Colonic mucosa (tissue), 4 donors: Measurements from ENCODE around the gene CCDC9. TPM values are rescaled to one million over a fixed set of nuclear protein-coding genes. Genes with fewer than 3 reads are reported as not detected.
"Not testable (repeated sequence)": the region's sequence is repeated elsewhere in the genome, so short reads cannot be mapped to it uniquely, and the experiment has no call there.

Experiments used
- DNase-seq: peaks from one replicate; pipeline ENCODE4 v3.0.0-alpha.2; 2020
- H3K27ac ChIP-seq: fragments of 200-600 bp; one replicate; pipeline ENCODE4 v1.8.0; 2021
- H3K27me3 ChIP-seq: fragments of 200-600 bp; one replicate; pipeline ENCODE4 v1.8.0; 2021
- H3K36me3 ChIP-seq: fragments of 200-600 bp; one replicate; pipeline ENCODE4 v1.8.0; 2021
- H3K4me1 ChIP-seq: fragments of 200-600 bp; one replicate; pipeline ENCODE4 v1.8.0; 2021; ENCODE audit warnings: mild to moderate bottlenecking
- H3K4me3 ChIP-seq: fragments of 200-600 bp; one replicate; pipeline ENCODE4 v1.8.0; 2021
- H3K9ac ChIP-seq, 2 donors: one replicate each; pipeline ENCODE4 v1.7.0; 2013; ENCODE audit warnings: control low read depth in 2 of 2, low read depth in 2 of 2, low read length in 2 of 2
- H3K9me3 ChIP-seq: fragments of 200-600 bp; one replicate; pipeline ENCODE4 v1.8.0; 2021
- intact Hi-C: fragments of 100-400 bp; cut with DNase I; formaldehyde crosslinking; loops from one replicate; pipeline ENCODE4 v1.14.1; 2022
- total RNA-seq, 2 donors: library from RNA; stranded (reverse); fragmentation: NEBNext Ultra II Directional in 1 of 2; extraction: Animal tissue kit (Norgen Biotek cat#: 25700) in 1 of 2; gene quantifications; one replicate each; pipeline ENCODE4 v1.2.1, GENCODE V29; 2021
- TF ChIP-seq, protein P1 (sequence below): fragments of 200-600 bp; IDR thresholded peaks from one replicate; pipeline ENCODE4 v1.8.0; 2022; ENCODE audit warnings: antibody characterized with exemption, mild to moderate bottlenecking
- donor health status: healthy.
- donor health status: DM: no; HTN: no; CAD: no.
- donor health status: DM: no; HTN: no; CAD: no.

The CCDC9 gene
- total RNA-seq, 2 donors from 2014 or later = 27.2 to 37.3 TPM

DNA sequence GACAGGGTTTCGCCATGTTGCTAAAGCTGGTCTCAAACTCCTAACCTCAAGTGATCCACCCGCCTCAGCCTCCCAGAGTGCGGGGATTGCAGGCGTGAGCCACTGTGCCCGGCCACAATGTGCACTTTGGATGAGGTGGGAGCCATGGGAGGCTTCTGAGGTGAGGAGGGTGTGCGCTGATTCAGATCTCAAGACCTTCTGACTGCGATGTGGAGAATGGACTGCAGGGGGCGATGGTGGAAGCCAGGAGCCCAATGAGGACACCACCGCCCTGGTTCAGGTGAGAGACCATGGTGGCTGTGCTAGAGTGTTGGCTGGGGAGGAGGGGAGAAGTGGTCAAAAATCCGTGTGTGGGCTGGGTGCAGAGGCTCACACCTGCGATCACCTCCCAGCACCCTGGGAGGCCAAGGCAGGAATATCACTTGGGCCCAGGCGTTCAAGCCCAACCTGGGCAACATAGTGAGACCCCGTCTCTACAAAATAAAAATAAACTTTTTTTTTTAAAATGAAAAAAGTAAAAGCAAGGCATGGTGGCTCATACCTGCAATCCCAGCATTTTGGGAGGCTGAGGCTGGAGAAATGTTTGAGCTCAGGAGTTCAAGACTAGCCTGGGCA lies 24.0 kb downstream of the CCDC9 start:
- TF ChIP-seq, protein P1, sequence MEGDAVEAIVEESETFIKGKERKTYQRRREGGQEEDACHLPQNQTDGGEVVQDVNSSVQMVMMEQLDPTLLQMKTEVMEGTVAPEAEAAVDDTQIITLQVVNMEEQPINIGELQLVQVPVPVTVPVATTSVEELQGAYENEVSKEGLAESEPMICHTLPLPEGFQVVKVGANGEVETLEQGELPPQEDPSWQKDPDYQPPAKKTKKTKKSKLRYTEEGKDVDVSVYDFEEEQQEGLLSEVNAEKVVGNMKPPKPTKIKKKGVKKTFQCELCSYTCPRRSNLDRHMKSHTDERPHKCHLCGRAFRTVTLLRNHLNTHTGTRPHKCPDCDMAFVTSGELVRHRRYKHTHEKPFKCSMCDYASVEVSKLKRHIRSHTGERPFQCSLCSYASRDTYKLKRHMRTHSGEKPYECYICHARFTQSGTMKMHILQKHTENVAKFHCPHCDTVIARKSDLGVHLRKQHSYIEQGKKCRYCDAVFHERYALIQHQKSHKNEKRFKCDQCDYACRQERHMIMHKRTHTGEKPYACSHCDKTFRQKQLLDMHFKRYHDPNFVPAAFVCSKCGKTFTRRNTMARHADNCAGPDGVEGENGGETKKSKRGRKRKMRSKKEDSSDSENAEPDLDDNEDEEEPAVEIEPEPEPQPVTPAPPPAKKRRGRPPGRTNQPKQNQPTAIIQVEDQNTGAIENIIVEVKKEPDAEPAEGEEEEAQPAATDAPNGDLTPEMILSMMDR = peak; percentile 23
- no peaks in the 10 kb centered on the region for H3K36me3 ChIP-seq

DNA sequence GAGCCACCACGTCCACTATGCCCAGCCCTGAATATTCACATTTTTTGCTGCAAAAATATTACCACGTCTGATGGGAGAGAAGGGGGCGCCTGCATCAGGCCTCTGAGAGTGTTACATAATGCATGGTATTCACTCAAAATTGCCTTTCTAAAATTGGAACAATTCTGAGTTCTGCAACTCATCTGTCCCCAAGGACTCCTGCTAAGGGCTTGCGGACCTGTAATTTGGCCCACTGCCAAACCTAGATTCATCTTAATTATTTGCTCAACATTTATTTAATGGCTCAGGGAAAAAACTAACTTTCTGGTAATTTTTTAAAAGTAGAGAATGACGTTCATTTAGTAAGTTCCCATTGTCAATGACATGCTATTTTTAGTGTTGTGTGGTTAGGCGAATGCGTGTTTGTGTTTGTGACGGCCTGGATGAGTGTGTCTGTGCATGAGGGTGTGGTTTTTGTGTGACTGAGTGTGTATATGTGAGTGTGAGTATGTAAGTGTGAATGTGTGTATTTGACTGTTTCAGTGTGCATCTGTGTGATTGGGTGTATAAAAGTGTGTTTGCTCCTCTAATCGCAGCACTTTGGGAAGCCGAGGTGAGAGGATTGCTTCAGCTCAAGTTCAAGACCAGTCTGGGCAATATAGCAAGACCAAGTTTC lies 27.2 kb downstream of the CCDC9 start:
- no peaks in the 10 kb centered on the region for H3K9me3 ChIP-seq
- no peaks in the 10 kb centered on the region for H3K27me3 ChIP-seq
- no peaks in the 10 kb centered on the region for H3K4me1 ChIP-seq
- intact Hi-C loops = no loop called here
- DNase-seq = no peak
- no peaks in the 10 kb centered on the region for H3K36me3 ChIP-seq
- no peak overlapping the region for H3K9ac ChIP-seq
- TF ChIP-seq, protein P1 = no peak
- no peak overlapping the region for H3K27ac ChIP-seq
- H3K4me3 ChIP-seq = no peak overlapping the region

More for the DNA sequence above, 24.0 kb downstream of the CCDC9 start:
- Histone ChIP-seq H3K4me3 (no peak overlapping the region), H3K9me3 (no peaks in the 10 kb centered on the region), H3K9ac (no peak overlapping the region), H3K27me3 (no peaks in the 10 kb centered on the region), H3K27ac (no peak overlapping the region), H3K4me1 (peaks cover 3% of the 10 kb centered on the region)
- DNase-seq = no peak
- intact Hi-C loops = no loop called here

DNA sequence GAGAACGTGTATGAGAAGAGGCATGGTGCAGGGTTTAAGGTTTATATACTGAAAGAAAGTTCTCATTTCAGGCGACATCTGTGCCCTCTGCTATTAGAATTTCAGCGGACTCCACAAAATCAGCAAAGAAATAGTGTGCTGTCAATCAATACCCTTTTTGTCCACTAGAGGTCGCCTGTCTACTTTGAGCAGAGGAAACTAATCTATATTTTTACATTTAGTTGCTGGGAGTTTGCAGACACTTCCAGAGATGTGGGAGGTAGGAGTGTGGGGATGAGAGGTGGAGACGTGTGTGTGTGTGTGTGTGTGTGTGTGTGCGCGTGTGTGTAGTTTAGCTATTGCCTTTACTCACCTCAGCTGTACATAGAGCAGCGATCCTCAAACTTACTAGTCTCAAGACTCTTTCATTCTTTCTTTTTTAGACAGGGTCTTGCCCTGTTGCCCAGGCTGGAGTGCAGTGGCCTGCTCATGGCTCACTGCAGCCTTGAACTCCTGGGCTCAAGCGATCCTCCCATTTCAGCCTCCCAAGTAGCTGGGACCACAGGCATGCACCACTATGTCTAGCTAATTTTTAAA lies 28.1 kb downstream of the CCDC9 start:
- no peak overlapping the region for H3K4me3 ChIP-seq
- TF ChIP-seq, protein P1 = peak; percentile 76
- peak; percentile 62 for DNase-seq

DNA sequence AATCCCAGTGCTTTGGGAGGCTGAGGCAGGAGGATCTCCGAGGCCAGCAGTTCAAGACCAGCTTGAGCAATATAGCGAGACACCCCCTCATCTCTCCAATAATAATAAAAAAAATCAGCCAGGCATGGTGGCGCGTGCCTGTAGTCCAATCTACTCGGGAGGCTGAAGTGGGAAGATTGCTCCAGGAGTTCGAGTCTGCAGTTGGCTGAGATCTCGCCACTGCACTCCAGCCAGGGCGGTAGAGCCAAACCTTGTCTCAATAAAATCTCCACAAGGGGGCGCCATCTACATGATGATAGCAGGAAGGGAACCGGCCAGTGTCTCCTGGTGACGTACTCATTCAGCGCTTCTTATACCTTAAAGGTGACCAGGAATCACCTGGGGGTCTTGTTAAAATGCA lies 39.7 kb downstream of the CCDC9 start:
- H3K27ac ChIP-seq = no peak overlapping the region
- no peaks in the 10 kb centered on the region for H3K4me1 ChIP-seq
- intact Hi-C loops = loop anchor here (10.0 kb wide), 1 partner anchor 89 kb away; no protein-coding TSS in a partner anchor
- TF ChIP-seq, protein P1 = peak; percentile 64
- H3K9ac ChIP-seq = no peak overlapping the region
- H3K27me3 ChIP-seq = no peaks in the 10 kb centered on the region
- peak; percentile 90 for DNase-seq
- H3K9me3 ChIP-seq = no peaks in the 10 kb centered on the region
- no peak overlapping the region for H3K4me3 ChIP-seq
- no peaks in the 10 kb centered on the region for H3K36me3 ChIP-seq

More for the DNA sequence above, 28.1 kb downstream of the CCDC9 start:
- intact Hi-C loops = no loop called here
- Histone ChIP-seq H3K27ac (no peak overlapping the region), H3K36me3 (no peaks in the 10 kb centered on the region), H3K9me3 (no peaks in the 10 kb centered on the region), H3K9ac (no peak overlapping the region), H3K27me3 (no peaks in the 10 kb centered on the region), H3K4me1 (no peaks in the 10 kb centered on the region)

DNA sequence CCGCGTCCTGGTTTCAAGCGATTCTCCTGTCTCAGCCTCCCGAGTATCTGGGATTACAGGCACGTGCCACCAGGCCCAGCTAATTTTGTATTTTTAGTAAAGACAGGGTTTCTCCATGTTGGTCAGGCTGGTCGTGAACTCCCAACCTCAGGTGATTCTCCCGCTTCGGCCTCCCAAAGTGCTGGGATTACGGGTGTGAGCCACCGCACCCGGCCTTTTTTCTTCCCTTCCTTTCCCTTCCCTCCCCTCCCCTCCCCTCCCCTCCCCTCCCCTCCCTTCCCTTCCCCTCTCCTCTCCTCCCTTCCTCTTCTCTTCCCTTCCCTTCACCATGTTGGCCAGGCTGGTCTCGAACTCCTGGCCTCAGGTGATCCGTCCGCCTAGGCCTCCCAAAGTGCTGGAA lies 44.5 kb downstream of the CCDC9 start:
- H3K4me1 ChIP-seq, intact Hi-C loops, H3K4me3 ChIP-seq, H3K9ac ChIP-seq, H3K36me3 ChIP-seq, H3K9me3 ChIP-seq, DNase-seq, H3K27me3 ChIP-seq, H3K27ac ChIP-seq: not testable (repeated sequence)

DNA sequence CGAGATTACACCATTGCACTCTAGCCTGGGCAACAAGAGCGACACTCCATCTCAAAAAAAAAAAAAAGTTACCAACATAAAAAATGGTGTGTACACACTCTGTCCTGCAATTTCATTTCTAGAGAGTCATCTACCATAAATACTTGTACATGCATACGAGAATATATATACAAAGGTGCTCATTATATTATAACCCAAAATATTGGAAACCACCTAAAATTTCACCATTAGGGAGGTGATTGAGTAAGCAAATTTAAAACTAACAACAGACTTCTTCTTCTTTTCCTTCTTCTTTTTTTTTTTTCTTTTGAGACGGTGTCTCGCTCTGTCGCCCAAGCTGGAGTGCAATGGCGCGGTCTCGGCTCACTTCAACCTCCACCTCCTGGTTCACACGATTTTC lies 45.9 kb downstream of the CCDC9 start:
- Histone ChIP-seq H3K4me3 (no peak overlapping the region), H3K27ac (no peak overlapping the region), H3K9me3 (no peaks in the 10 kb centered on the region), H3K36me3 (no peaks in the 10 kb centered on the region), H3K9ac (no peak overlapping the region), H3K27me3 (no peaks in the 10 kb centered on the region), H3K4me1 (no peaks in the 10 kb centered on the region)
- DNase-seq = no peak
- TF ChIP-seq, protein P1 = no peak
- intact Hi-C loops = no loop called here
